Keratinocyte (primary cell): Measurements from ENCODE around the gene ACBD6. TPM values are rescaled to one million over a fixed set of nuclear protein-coding genes. Genes with fewer than 3 reads are reported as not detected.

Experiments used
- DNase-seq: peaks from one replicate; pipeline ENCODE4 v3.0.0-alpha.2; 2011; ENCODE audit warnings: low read depth, missing footprints, low spot score
- FAIRE-seq: peaks from 2 replicates; lab custom pipeline; 2011; peaks lifted over from hg19 to GRCh38; lab: Jason Lieb, UNC
- H2AFZ ChIP-seq: 2 replicates; pipeline ENCODE4 v1.6.0; 2012; ENCODE audit warnings: low read length, control low read depth, inconsistent platforms; ENCODE audit not compliant: control insufficient read depth
- H3K27ac ChIP-seq: 2 replicates; pipeline ENCODE4 v1.5.1; 2011; ENCODE audit warnings: low read length; ENCODE audit not compliant: control insufficient read depth, insufficient read depth
- H3K27me3 ChIP-seq: 3 replicates; pipeline ENCODE4 v1.6.0; 2011; ENCODE audit warnings: low read length; ENCODE audit not compliant: control insufficient read depth, insufficient read depth; ENCODE audit errors: extremely low read depth
- H3K36me3 ChIP-seq, 2 experiments: 2 replicates in 1 of 2; 3 replicates in 1 of 2; pipeline ENCODE4 v1.5.1; 2011; ENCODE audit warnings: low read length in 2 of 2, mild to moderate bottlenecking in 1 of 2; ENCODE audit not compliant: control insufficient read depth in 2 of 2, insufficient read depth in 2 of 2; ENCODE audit errors: extremely low read depth in 1 of 2
- H3K4me1 ChIP-seq: 3 replicates; pipeline ENCODE4 v1.5.1; 2011; ENCODE audit warnings: low read length; ENCODE audit not compliant: control insufficient read depth, insufficient read depth; ENCODE audit errors: extremely low read depth
- H3K4me2 ChIP-seq: 3 replicates; pipeline ENCODE4 v1.6.0; 2011; ENCODE audit warnings: low read depth, low read length; ENCODE audit not compliant: control insufficient read depth, insufficient read depth; ENCODE audit errors: extremely low read depth
- H3K4me3 ChIP-seq, 3 experiments: fragments of 200-600 bp in 1 of 3; sonication (generic) in 1 of 3; 2 replicates in 2 of 3; 3 replicates in 1 of 3; pipeline ENCODE4 v1.5.1; 2011 to 2016; ENCODE audit warnings: low read length in 3 of 3, mild to moderate bottlenecking in 3 of 3, control low read depth in 2 of 3, inconsistent platforms in 1 of 3, low read depth in 1 of 3, mixed read lengths in 1 of 3, mixed run types in 1 of 3, moderate library complexity in 1 of 3; ENCODE audit not compliant: control insufficient read depth in 2 of 3, insufficient read depth in 2 of 3; ENCODE audit errors: extremely low read depth in 1 of 3
- H3K79me2 ChIP-seq: 2 replicates; pipeline ENCODE4 v1.6.0; 2012; ENCODE audit warnings: low read length; ENCODE audit not compliant: control insufficient read depth, insufficient read depth
- H3K9ac ChIP-seq: 3 replicates; pipeline ENCODE4 v1.6.0; 2011; ENCODE audit warnings: low read length; ENCODE audit not compliant: control insufficient read depth, insufficient read depth; ENCODE audit errors: extremely low read depth
- H3K9me1 ChIP-seq: 3 replicates; pipeline ENCODE4 v1.6.0; 2011; ENCODE audit warnings: low read length; ENCODE audit not compliant: control insufficient read depth, insufficient read depth; ENCODE audit errors: extremely low read depth
- H3K9me3 ChIP-seq: 2 replicates; pipeline ENCODE4 v1.5.1; 2012; ENCODE audit warnings: low read depth, low read length; ENCODE audit not compliant: control insufficient read depth
- H4K20me1 ChIP-seq: 3 replicates; pipeline ENCODE4 v1.6.0; 2011; ENCODE audit warnings: low read length; ENCODE audit not compliant: control insufficient read depth, insufficient read depth; ENCODE audit errors: extremely low read depth
- CTCF ChIP-seq, 3 experiments: IDR thresholded peaks in 1 of 3; conservative IDR thresholded peaks in 1 of 3; optimal IDR thresholded peaks in 1 of 3; 2 replicates in 2 of 3; 3 replicates in 1 of 3; pipeline versions ENCODE3 to v1.5.1; 2011; ENCODE audit warnings: low read length in 3 of 3, mild to moderate bottlenecking in 3 of 3, moderate library complexity in 2 of 3, control low read depth in 1 of 3, inconsistent platforms in 1 of 3; ENCODE audit not compliant: insufficient read depth in 2 of 3; ENCODE audit errors: extremely low read depth in 1 of 3
- EZH2 ChIP-seq: IDR thresholded peaks from one replicate; pipeline ENCODE4 v1.6.1; 2012; ENCODE audit warnings: inconsistent platforms, mild to moderate bottlenecking, low read length, moderate library complexity
- dilution Hi-C: fragments of 300-500 bp; cut with MboI; formaldehyde crosslinking; loops from one replicate; pipeline ENCODE4 v1.7.0; 2020; ENCODE audit warnings: low sequenced_read_pairs; ENCODE audit not compliant: extremely low pct_ligation_motif_present
- polyA plus RNA-seq, 5 experiments: library from polyadenylated mRNA; depleted of rRNA in 3 of 5; stranded (reverse) in 3 of 5; stranded (forward) in 1 of 5; unstranded in 1 of 5; fragments of >200 nt; gene quantifications; 1 replicate in 1 of 5; 2 replicates in 3 of 5; 3 replicates in 1 of 5; pipeline versions ENCODE4 v1.2.1 to v1.2.3, GENCODE V29; 2011 to 2012; ENCODE audit warnings: missing spikeins in 2 of 5, low read depth in 1 of 5, low replicate concordance in 1 of 5

The ACBD6 gene
- polyA plus RNA-seq, 1 donor (not counting 4 experiments of a cell fraction or from before 2014, with no cell fraction given), result 47.5 TPM

DNA sequence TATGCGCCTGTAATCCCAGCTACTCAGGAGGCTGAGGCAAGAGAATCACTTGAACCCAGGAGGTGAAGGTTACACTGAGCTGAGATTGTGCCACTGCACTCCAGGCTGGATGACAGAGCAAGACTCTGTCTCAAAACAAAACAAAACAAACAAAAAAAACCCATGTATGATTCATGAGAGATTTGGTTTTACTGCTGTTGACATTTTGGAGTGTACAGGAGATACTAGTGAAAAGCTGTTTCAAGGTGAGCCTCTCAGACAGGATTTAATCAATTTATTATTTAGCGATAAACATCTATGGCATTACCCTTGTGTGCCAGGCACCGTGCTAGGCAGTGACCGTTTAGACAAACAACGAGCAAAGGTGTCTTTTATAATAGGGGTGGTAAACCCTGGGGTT is 255.8 kb downstream of the ACBD6 start:
- no peak for DNase-seq
- H3K4me2 ChIP-seq, result no peak overlapping the region
- FAIRE-seq, result no peak
- H3K27ac ChIP-seq, result no peak overlapping the region
- no peak overlapping the region for H2AFZ ChIP-seq
- no peaks in the 10 kb centered on the region for H3K9me3 ChIP-seq
- H4K20me1 ChIP-seq, result no peaks in the 10 kb centered on the region
- H3K4me3 ChIP-seq, result no peak overlapping the region
- no peaks in the 10 kb centered on the region for H3K79me2 ChIP-seq
- dilution Hi-C loops, result no loop called here
- no peak overlapping the region for H3K9ac ChIP-seq
- no peaks in the 10 kb centered on the region for H3K36me3 ChIP-seq
- H3K4me1 ChIP-seq, result no peaks in the 10 kb centered on the region
- TF ChIP-seq EZH2, result no peak
- TF ChIP-seq CTCF (optimal IDR thresholded peaks at IDR 0.05 in 1 of 3, IDR thresholded peaks at IDR 0.05 in 1 of 3, conservative IDR thresholded peaks at IDR 0.05 in 1 of 3; ENCODE audit: extremely low read depth in 1 of 3, insufficient read depth in 2 of 3, low read length in 3 of 3), result no peak
- peaks cover 19% of the 10 kb centered on the region for H3K27me3 ChIP-seq
- no peaks in the 10 kb centered on the region for H3K9me1 ChIP-seq

DNA sequence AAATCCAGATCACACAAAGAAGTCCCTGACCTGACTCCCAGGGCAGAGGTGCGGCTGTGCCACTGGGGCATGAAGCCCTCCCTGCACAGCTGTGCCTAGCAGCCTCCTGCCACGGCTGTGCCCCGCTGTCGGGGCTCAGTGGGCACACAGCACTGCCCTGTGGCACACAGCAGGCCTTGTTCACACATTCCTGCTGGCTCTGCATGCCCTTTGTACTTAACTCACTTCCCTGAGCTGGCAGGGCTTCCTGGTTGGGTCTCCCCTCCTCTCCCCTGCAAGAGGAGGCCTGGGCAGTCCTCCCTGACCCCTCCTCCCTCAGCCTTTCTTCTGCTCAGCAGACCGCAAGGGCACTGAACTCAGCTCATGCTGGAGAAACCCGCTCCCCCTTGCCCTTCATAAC is 257.5 kb downstream of the ACBD6 start:
- Histone ChIP-seq H3K4me3 (no peak overlapping the region), H2AFZ (no peak overlapping the region), H3K36me3 (no peaks in the 10 kb centered on the region), H3K27me3 (peaks cover 29% of the 10 kb centered on the region), H3K9me1 (no peaks in the 10 kb centered on the region), H3K4me2 (no peak overlapping the region), H3K4me1 (no peaks in the 10 kb centered on the region), H3K9ac (no peak overlapping the region), H3K9me3 (no peaks in the 10 kb centered on the region), H3K79me2 (no peaks in the 10 kb centered on the region), H3K27ac (no peak overlapping the region), H4K20me1 (no peaks in the 10 kb centered on the region)
- TF ChIP-seq EZH2, result no peak
- TF ChIP-seq CTCF (optimal IDR thresholded peaks at IDR 0.05 in 1 of 3, IDR thresholded peaks at IDR 0.05 in 1 of 3, conservative IDR thresholded peaks at IDR 0.05 in 1 of 3; ENCODE audit: extremely low read depth in 1 of 3, insufficient read depth in 2 of 3, low read length in 3 of 3), result no peak
- dilution Hi-C loops, result no loop called here
- DNase-seq (no peak), FAIRE-seq (no peak)
